H1 (cell line): ENCODE results near the gene HPD. TPM values are rescaled to one million over a fixed set of nuclear protein-coding genes. Genes with fewer than 3 reads are reported as not detected.
A peak's percentile ranks its signal among the peaks of the same experiment; 100 is the strongest.

Experiments used
- CTCF ChIA-PET: fragments of 300-600 bp; sonication (Branson Sonifier 250); formaldehyde crosslinking; loops from one replicate; lab custom pipeline; 2021; ENCODE audit not compliant: partially characterized antibody; lab: Charles Lee
- POLR2A ChIA-PET: fragments of 300-600 bp; sonication (Branson Sonifier 250); formaldehyde crosslinking; loops from one replicate; lab custom pipeline; 2021; ENCODE audit warnings: inconsistent platforms; ENCODE audit not compliant: partially characterized antibody; lab: Charles Lee
- DNase-seq, 2 experiments: peaks; one replicate each; pipeline versions ENCODE4 v3.0.0 to v3.0.0-alpha.2; 2010 to 2022; ENCODE audit warnings: low spot score in 2 of 2, low read depth in 1 of 2, mixed read lengths in 1 of 2
- FAIRE-seq: peaks from 2 replicates; lab custom pipeline; 2011; peaks lifted over from hg19 to GRCh38; lab: Jason Lieb, UNC
- H2AFZ ChIP-seq: 2 replicates; pipeline ENCODE4 v1.8.1; 2012; ENCODE audit warnings: low read length, inconsistent platforms
- H2AK5ac ChIP-seq: 2 replicates; pipeline ENCODE4 v1.6.1; 2013; ENCODE audit warnings: low read depth, low read length
- H2BK120ac ChIP-seq: replicated peaks from 2 replicates; pipeline ENCODE3; 2013; ENCODE audit warnings: low read depth, low read length, inconsistent platforms
- H2BK12ac ChIP-seq: 2 replicates; pipeline ENCODE4 v1.6.1; 2013; ENCODE audit warnings: low read depth, low read length
- H2BK15ac ChIP-seq: 2 replicates; pipeline ENCODE4 v1.6.1; 2013; ENCODE audit warnings: low read length
- H2BK20ac ChIP-seq: 2 replicates; pipeline ENCODE4 v1.6.1; 2013; ENCODE audit warnings: low read length
- H2BK5ac ChIP-seq: 2 replicates; pipeline ENCODE4 v1.6.1; 2013; ENCODE audit warnings: low read depth, low read length
- H3K14ac ChIP-seq: 2 replicates; pipeline ENCODE4 v1.6.1; 2013; ENCODE audit warnings: inconsistent platforms; ENCODE audit not compliant: insufficient read length
- H3K18ac ChIP-seq: 2 replicates; pipeline ENCODE4 v1.6.1; 2013; ENCODE audit warnings: low read length; ENCODE audit errors: extremely low read depth
- H3K23ac ChIP-seq: 2 replicates; pipeline ENCODE4 v1.6.1; 2013; ENCODE audit warnings: inconsistent platforms; ENCODE audit not compliant: insufficient read length
- H3K23me2 ChIP-seq: 2 replicates; pipeline ENCODE4 v1.6.1; 2013; ENCODE audit warnings: low read depth, low read length
- H3K27ac ChIP-seq: 2 replicates; pipeline ENCODE4 v1.6.1; 2011; ENCODE audit warnings: low read depth, low read length, inconsistent platforms
- H3K27me3 ChIP-seq, 4 experiments: replicated peaks in 1 of 4; 1 replicate in 1 of 4; 2 replicates in 3 of 4; pipeline versions ENCODE4 v1.6.1 to v1.8.1; 2011 to 2013; ENCODE audit warnings: low read length in 3 of 4, mild to moderate bottlenecking in 3 of 4, inconsistent platforms in 2 of 4, mixed read lengths in 2 of 4, moderate library complexity in 1 of 4; ENCODE audit not compliant: control insufficient read depth in 3 of 4, insufficient read depth in 3 of 4; ENCODE audit errors: extremely low read depth in 1 of 4
- H3K36me3 ChIP-seq, 4 experiments: 2 replicates each; pipeline versions ENCODE4 v1.6.1 to v1.8.1; 2011 to 2013; ENCODE audit warnings: mild to moderate bottlenecking in 4 of 4, low read length in 3 of 4, moderate library complexity in 2 of 4, control low read depth in 1 of 4, inconsistent platforms in 1 of 4; ENCODE audit not compliant: insufficient read depth in 4 of 4, control insufficient read depth in 2 of 4
- H3K4ac ChIP-seq: replicated peaks from 2 replicates; pipeline ENCODE3; 2013; ENCODE audit warnings: low read length, low read depth, mixed read lengths, inconsistent platforms; ENCODE audit not compliant: insufficient read length
- H3K4me1 ChIP-seq, 4 experiments: replicated peaks in 1 of 4; 1 replicate in 1 of 4; 2 replicates in 3 of 4; pipeline versions ENCODE4 v1.6.1 to v1.8.1; 2011 to 2013; ENCODE audit warnings: low read length in 3 of 4, inconsistent platforms in 2 of 4, mixed read lengths in 1 of 4; ENCODE audit not compliant: insufficient read depth in 4 of 4, control insufficient read depth in 3 of 4
- H3K4me2 ChIP-seq, 2 experiments: 2 replicates each; pipeline versions ENCODE4 v1.6.1 to v1.8.1; 2011 to 2013; ENCODE audit warnings: low read depth in 2 of 2, low read length in 2 of 2, control low read depth in 1 of 2, inconsistent platforms in 1 of 2, mild to moderate bottlenecking in 1 of 2; ENCODE audit not compliant: insufficient read depth in 1 of 2
- H3K4me3 ChIP-seq, 4 experiments: fragments of 200-600, 300-600 bp in 1 of 4; sonication (generic), shearing (Covaris generic), sonication (Bioruptor Twin) in 1 of 4; 2 replicates each; pipeline versions ENCODE4 v1.5.1 to v1.8.1; 2011 to 2016; ENCODE audit warnings: low read length in 4 of 4, low read depth in 3 of 4, control low read depth in 2 of 4, inconsistent platforms in 2 of 4, mild to moderate bottlenecking in 2 of 4, mixed read lengths in 1 of 4, moderate library complexity in 1 of 4; ENCODE audit not compliant: insufficient read depth in 2 of 4; ENCODE audit errors: extremely low read depth in 1 of 4
- H3K56ac ChIP-seq: replicated peaks from 2 replicates; pipeline ENCODE3; 2013; ENCODE audit warnings: low read depth, mild to moderate bottlenecking, mixed read lengths, low read length, inconsistent platforms; ENCODE audit not compliant: insufficient read length
- H3K79me1 ChIP-seq: 2 replicates; pipeline ENCODE4 v1.6.1; 2013; ENCODE audit warnings: low read depth, low read length, control low read depth
- H3K79me2 ChIP-seq, 2 experiments: 2 replicates each; pipeline versions ENCODE4 v1.6.1 to v1.8.1; 2012 to 2013; ENCODE audit warnings: low read length in 2 of 2, mild to moderate bottlenecking in 2 of 2, inconsistent platforms in 1 of 2; ENCODE audit not compliant: insufficient read depth in 2 of 2, control insufficient read depth in 1 of 2
- H3K9ac ChIP-seq, 4 experiments: replicated peaks in 1 of 4; 1 replicate in 1 of 4; 2 replicates in 3 of 4; pipeline versions ENCODE4 v1.6.1 to v1.8.1; 2011 to 2013; ENCODE audit warnings: low read depth in 3 of 4, low read length in 3 of 4, control low read depth in 2 of 4, mild to moderate bottlenecking in 2 of 4, moderate library complexity in 2 of 4, inconsistent platforms in 1 of 4; ENCODE audit errors: extremely low read depth in 1 of 4
- H3K9me3 ChIP-seq, 2 experiments: 2 replicates each; pipeline versions ENCODE4 v1.6.1 to v1.8.1; 2012 to 2013; ENCODE audit warnings: mild to moderate bottlenecking in 2 of 2, moderate library complexity in 2 of 2, control low read depth in 1 of 2, inconsistent platforms in 1 of 2, low read depth in 1 of 2, low read length in 1 of 2, mixed read lengths in 1 of 2; ENCODE audit not compliant: insufficient read depth in 2 of 2
- H4K20me1 ChIP-seq, 2 experiments: replicated peaks in 1 of 2; 2 replicates each; pipeline versions ENCODE3 to v1.8.1; 2011 to 2013; ENCODE audit warnings: inconsistent platforms in 2 of 2, low read length in 2 of 2, mild to moderate bottlenecking in 1 of 2; ENCODE audit not compliant: insufficient read depth in 2 of 2, control insufficient read depth in 1 of 2
- H4K5ac ChIP-seq: 2 replicates; pipeline ENCODE4 v1.6.1; 2013; ENCODE audit warnings: low read length, low read depth, mixed read lengths, inconsistent platforms; ENCODE audit not compliant: insufficient read length
- H4K8ac ChIP-seq: 2 replicates; pipeline ENCODE4 v1.8.0; 2013; ENCODE audit warnings: mild to moderate bottlenecking, moderate library complexity, low read length, inconsistent platforms; ENCODE audit not compliant: insufficient read depth; ENCODE audit errors: extremely low read depth
- H4K91ac ChIP-seq: replicated peaks from 2 replicates; pipeline ENCODE3; 2013; ENCODE audit warnings: low read length, mixed read lengths, inconsistent platforms; ENCODE audit not compliant: insufficient read length
- WGBS, 2 experiments: shearing (Covaris generic) in 1 of 2; methylation state at CpG; one replicate each; pipeline versions ENCODE4 v1.1.6 to v1.1.7; 2013 to 2015; ENCODE audit warnings: low lambda C conversion rate in 2 of 2, mixed read lengths in 2 of 2, inconsistent platforms in 1 of 2, low coverage in 1 of 2, missing lambda C conversion rate in 1 of 2; ENCODE audit not compliant: insufficient replicate concordance in 2 of 2, insufficient coverage in 1 of 2, insufficient read length in 1 of 2; ENCODE audit errors: extremely low coverage in 1 of 2, missing lambda C conversion rate in 1 of 2; 5-methylcytosine and 5-hydroxymethylcytosine counted together
- polyA plus RNA-seq, 7 experiments: library from polyadenylated mRNA; depleted of rRNA in 3 of 7; stranded (reverse) in 5 of 7; unstranded in 2 of 7; fragments of >200 nt in 5 of 7; fragments of 200-250 nt in 2 of 7; gene quantifications; 1 replicate in 5 of 7; 2 replicates in 1 of 7; 4 replicates in 1 of 7; pipeline versions ENCODE4 v1.2.1 to v1.2.3, GENCODE V29; 2011 to 2013; ENCODE audit warnings: missing spikeins in 2 of 7, mixed read lengths in 2 of 7
- total RNA-seq: library from RNA; stranded (reverse); fragmentation: NEBNext Ultra II Directional; extraction: Animal tissue kit (Norgen Biotek cat#: 25700); gene quantifications from 2 replicates; pipeline ENCODE4 v1.2.1, GENCODE V29; 2021
- TF ChIP-seq, protein P1 (sequence below), 3 experiments: IDR thresholded peaks; 1 replicate in 2 of 3; 2 replicates in 1 of 3; pipeline versions ENCODE4 v1.5.1 to v1.6.1; 2011; ENCODE audit warnings: low read length in 3 of 3, mild to moderate bottlenecking in 3 of 3, inconsistent platforms in 2 of 3, low read depth in 1 of 3, moderate library complexity in 1 of 3; ENCODE audit not compliant: insufficient read depth in 1 of 3; ENCODE audit errors: control extremely low read depth in 1 of 3

Gene HPD
- total and polyA plus RNA-seq, 2 of the 8 experiments (the other 6 are each of a cell fraction or from before 2014, with no cell fraction given): 0.48 to 0.56 TPM

DNA sequence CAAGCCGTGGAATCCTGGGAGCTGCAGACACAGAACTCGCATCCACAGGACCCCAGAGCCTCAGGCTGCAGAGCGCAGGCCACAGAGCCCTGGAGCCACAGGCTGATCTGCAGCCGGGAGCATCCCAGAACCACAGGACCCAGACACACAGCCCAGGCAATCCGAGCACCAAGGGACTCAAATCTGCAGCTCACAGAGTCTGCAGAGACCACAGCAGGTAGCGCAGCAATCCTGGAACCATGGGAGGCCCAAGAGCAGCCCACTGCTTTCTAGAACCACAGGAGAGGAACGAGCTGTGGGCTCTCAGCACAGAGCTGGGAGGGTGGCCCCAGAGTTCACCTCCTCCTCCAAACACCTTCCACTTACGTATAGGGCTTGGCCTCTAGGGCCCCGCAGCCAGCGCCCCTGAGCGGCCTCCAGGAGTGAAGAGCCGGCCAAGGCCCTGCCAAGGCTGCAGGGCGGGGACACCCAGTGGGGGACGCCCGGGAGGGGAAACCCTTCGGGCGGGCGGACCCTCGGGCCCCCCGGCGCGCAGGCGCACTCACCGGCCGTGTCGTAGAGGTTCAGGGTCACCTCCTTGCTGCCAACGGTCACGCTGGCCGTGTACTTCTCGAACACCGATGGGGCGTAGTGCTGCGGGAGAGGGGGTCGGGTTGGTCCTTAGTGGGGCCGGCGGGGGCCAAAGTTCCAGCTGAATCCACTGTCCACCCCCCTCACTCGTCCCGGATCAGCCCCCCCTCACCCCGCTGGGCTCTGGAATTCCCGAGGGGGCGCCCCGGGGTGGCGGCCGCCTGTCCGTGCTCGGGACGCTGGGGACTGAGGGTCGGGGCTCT is 65.8 kb downstream of the HPD start:
- WGBS, 2 experiments: 41% methylated on average over 14 of the region's 48 CpGs; no CpG with 5 or more reads in 1 of the 2 experiments
- H4K5ac ChIP-seq: no peak overlapping the region
- no peak overlapping the region; the same call in 1 of the 2 replicates for H2AFZ ChIP-seq
- no peak overlapping the region for H2BK12ac ChIP-seq
- FAIRE-seq (no peak), DNase-seq (no peak)
- no peak overlapping the region for H3K27ac ChIP-seq
- peaks cover 18 to 19% of the 10 kb centered on the region in 2 experiments for H4K20me1 ChIP-seq
- H3K18ac ChIP-seq: no peak overlapping the region; the same call in 1 of the 2 replicates
- no peak overlapping the region for H3K56ac ChIP-seq
- H3K4me2 ChIP-seq: peak overlapping the region; percentile 6 to 82
- 0 out of 2 replicates have a peak, but pooled peaks cover 9% of the 10 kb centered on the region for H3K79me1 ChIP-seq
- H3K36me3 ChIP-seq: peaks cover 0 to 4% (median 2%) of the 10 kb centered on the region in 4 experiments; a peak in 3 of 8 replicates
- H3K23ac ChIP-seq: no peak overlapping the region
- H2BK15ac ChIP-seq: no peak overlapping the region
- peaks cover 0 to 28% (median 16%) of the 10 kb centered on the region in 4 experiments; a peak in 5 of 7 replicates for H3K4me1 ChIP-seq
- peaks cover 0 to 5% (median 1%) of the 10 kb centered on the region in 4 experiments; a peak in 2 of 7 replicates for H3K27me3 ChIP-seq
- H2BK5ac ChIP-seq: no peak overlapping the region; the same call in 1 of the 2 replicates
- no peak overlapping the region for H4K91ac ChIP-seq
- H2BK120ac ChIP-seq: no peak overlapping the region
- ChIA-PET POLR2A (interaction anchor here (1.6 to 34.9 kb wide), 6 partner anchors 6 to 79 kb away, joined by 4 to 958 read pairs (median 20); partner anchors contain the start of genes RHOF and SETD1B), CTCF (interaction anchor here (0.9 to 18.2 kb wide), 18 partner anchors 14 to 210 kb away, joined by 3 to 363 read pairs (median 18); partner anchors contain the start of genes CFAP251, PSMD9, SETD1B and TMEM120B)
- H2BK20ac ChIP-seq: no peak overlapping the region
- H3K79me2 ChIP-seq: peaks cover 0 to 7% of the 10 kb centered on the region in 2 experiments; a peak in 1 of 4 replicates
- H3K14ac ChIP-seq: no peak overlapping the region
- no peak overlapping the region for H3K4ac ChIP-seq
- no peaks in the 10 kb centered on the region for H3K9me3 ChIP-seq
- H4K8ac ChIP-seq: peak overlapping the region; percentile 74; the same call in 1 of the 2 replicates
- peaks cover 6% of the 10 kb centered on the region; the same call in 1 of the 2 replicates for H3K23me2 ChIP-seq
- H3K9ac ChIP-seq: peak overlapping the region; percentile 20 to 73 (median 40); a peak in 4 of 7 replicates
- peak overlapping the region; percentile 60 to 91 (median 66) for H3K4me3 ChIP-seq
- peak overlapping the region; percentile 28; the same call in 1 of the 2 replicates for H2AK5ac ChIP-seq
- TF ChIP-seq, protein P1, sequence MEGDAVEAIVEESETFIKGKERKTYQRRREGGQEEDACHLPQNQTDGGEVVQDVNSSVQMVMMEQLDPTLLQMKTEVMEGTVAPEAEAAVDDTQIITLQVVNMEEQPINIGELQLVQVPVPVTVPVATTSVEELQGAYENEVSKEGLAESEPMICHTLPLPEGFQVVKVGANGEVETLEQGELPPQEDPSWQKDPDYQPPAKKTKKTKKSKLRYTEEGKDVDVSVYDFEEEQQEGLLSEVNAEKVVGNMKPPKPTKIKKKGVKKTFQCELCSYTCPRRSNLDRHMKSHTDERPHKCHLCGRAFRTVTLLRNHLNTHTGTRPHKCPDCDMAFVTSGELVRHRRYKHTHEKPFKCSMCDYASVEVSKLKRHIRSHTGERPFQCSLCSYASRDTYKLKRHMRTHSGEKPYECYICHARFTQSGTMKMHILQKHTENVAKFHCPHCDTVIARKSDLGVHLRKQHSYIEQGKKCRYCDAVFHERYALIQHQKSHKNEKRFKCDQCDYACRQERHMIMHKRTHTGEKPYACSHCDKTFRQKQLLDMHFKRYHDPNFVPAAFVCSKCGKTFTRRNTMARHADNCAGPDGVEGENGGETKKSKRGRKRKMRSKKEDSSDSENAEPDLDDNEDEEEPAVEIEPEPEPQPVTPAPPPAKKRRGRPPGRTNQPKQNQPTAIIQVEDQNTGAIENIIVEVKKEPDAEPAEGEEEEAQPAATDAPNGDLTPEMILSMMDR (IDR thresholded peaks at IDR 0.05; ENCODE audit: control extremely low read depth in 1 of 3, insufficient read depth in 1 of 3, low read depth in 1 of 3, low read length in 3 of 3): 0 out of 4 replicates have a peak, but pooled peaks of 1 of the 3 experiments have one; percentile 3
